ENCODE results near the gene ARF1.
A peak's percentile ranks its signal among the peaks of the same experiment; 100 is the strongest.

ARF1 gene

DNA sequence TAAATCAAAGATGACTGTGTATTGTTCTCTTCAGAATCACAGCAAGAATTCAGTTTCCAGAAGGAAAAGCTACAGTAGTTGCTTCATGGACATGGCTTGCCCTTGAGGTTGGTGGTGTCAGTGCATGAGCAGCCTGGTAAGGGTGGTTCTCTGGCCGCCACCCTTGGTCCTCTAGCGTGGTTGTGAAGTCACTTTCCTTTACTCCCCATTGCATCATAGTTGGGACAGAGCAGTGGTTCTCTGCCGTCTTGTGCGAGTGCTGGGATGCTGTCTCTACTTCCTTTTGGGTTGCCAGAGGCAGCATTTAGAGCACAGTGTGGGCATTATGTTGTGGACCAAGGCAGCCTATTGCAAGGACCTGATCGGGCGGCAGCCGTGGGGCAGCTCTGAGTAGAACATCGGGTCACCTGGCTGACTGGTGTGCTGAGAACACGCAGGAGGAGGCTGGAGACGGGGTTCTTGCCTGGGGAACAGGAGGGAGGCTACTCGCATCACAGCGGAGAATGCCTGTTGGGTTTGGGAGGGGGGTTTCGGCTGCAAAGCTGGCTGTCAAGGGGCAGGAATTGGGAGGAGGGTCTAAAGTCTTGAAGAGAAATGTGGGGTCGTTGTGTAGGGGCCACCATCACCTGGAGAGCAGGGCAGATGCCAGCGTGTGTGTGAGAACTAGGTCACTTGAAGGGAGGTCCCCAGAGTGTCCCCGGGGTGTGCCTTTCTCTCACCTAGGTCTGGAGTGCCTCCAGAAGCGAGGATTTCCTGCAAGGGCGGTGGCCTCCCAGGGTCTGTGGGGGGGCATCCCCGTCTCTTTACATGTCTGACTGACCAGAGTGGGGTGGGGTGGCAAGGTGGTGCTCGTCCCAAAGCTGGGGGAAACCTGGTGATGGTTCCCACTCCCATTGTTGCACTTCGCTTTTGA is 6.3 kb downstream of the ARF1 start:
- DNase-seq, result no peak

DNA sequence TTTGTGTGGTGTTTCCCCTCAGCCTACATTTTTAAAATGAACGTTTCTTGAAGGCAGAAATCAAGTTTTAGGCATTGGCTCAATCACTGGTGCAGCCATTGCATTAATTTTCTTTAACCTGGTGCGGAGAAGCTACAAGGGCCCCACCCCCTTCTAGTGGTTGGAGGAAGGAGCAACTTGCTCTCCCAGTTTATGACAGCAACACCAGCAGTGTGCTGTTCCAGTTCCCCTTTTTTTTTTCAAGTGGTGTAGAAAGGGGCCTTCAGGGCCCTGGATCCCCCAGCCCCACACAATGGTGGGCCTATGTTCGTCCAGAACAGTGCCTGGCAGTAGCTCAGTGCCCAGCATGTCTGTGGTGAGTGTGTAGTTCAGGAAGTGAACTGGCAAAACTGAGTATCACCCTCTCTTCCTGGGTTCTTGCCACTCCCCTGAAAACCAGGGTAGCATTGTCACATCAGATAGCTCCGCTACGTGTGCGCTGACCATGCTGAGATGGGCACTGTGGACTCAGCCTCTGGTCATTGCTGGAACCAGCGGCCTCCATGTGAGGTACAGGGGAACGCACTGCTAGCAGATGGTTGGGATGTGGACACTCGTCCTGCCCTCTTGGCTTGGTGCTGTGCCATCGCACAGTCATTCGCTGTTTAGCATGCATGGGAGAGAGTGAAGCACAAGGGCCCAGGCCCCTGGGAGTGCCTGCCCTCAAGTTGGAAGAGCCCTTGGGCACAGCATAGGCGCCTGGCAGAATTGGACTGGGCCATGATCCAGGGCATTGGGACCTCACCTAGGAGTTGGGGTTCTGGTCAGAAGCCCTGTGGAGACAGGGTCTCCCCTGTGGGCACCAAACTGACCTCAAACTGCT is 7.2 kb downstream of the ARF1 start:
- DNase-seq, result no peak

DNA sequence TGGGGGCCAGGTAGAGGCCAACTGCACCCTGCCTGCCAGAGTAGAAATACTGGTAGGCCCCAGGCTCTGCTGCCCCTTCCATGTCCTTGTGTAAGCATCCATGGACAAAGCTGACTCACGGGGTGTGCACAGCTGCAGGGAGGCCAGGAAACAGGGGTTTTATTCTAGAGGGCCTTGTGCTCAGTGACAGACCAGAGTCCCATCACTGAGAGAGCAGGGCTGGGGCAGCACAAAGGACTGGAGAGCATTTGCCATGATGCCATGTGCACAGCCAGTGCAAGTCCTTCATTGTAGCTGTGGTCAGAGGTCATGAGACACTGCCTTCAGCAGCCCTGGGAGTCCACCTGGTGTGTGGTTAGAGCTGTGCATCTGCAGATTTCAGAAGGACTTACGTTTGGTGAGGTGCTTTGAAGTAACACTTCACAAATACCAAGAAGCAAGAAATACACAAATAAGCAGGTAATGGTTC is 8.1 kb downstream of the ARF1 start:
- no peak for DNase-seq

DNA sequence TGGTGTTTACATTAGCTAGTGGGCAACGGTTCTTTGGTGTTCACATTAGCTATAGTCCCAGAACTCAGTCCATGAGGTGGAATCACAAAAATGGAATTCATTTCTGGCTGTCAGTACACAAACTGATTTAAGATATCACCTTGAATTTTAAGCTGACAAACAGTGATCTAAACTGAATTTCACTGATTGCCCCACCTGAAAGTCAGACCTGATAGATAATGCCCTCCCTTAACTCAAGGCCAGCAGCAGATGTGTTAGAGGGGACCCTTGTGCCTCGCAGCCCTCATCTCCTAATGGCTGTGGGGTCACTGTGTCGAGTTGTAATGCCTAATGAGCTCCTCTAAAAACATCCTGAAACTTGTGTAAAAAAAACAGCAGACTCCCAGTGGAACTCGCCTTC is 8.6 kb downstream of the ARF1 start:
- DNase-seq, result no peak

DNA sequence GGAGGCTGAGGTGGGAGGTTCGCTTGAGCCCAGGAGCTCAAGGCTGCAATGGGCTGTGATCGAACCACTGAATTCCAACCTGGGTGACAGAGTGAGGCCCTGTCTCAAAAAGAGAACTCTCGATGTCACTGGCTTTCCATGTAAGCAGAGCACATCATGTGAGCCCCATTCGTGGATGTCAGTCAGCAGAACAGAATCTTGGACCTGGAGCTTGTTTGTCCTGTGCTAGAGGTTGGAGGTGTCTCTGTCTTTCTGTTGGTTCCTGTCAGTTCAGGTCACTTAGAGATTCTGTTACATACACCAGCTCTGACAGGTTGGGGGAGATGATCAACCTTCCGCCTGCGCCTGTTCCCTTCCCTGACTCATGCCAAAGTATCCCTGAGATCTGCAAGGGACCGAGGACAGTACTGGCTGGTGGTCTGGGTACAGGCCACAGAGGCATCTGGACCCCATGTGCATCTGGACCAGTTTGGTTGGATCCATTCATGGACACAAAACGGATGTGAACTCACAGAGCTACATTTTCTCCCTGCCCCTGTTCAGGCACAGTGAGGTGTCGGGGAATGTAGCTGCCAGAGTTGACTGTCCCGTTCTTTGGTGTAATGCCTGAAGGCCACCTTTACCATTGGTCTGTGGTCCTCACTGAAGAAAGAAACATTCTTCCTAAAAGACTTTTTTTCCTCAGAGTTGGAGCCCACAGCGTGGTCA is 10.0 kb downstream of the ARF1 start:
- DNase-seq, result no peak

DNA sequence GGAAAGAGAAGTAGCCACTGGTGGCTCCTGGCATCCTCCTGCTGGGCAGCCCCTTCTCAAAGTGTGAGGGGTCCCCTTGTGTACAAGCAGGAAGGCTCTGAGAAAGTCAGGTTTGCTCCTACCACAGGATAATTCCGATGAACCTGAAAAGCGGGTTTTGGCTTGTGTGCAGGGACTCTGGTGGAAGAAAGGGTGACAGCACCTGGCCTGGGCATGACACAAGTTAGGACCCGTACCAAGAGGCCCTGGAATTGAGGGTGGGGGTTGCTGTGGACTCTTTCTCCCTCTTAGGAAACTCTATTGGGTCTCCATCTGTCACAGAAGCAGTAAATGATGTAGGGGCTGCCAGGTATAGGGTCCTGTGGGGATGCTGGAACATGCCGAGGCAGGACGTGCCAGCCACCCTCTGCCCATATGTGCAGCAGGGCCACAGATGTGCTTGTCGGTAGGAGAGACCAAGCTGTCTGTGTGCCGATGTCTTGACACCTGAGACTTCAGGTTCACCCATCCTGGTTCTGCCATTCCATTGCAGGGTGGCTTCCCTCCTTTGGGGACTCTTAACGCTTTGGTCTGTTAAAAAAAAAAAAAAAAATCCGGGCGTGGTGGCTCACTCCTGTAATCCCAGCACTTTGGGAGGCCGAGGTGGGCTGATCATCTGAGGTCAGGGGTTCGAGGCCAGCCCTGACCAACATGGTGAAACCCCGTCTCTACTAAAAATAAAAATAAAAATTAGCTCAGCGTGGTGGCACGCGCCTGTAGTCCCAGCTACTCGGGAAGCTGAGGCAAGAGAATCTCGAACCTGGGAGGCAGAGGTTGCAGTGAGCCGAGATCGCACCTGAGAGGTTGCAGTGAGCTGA is 10.8 kb downstream of the ARF1 start:
- DNase-seq, result no peak

DNA sequence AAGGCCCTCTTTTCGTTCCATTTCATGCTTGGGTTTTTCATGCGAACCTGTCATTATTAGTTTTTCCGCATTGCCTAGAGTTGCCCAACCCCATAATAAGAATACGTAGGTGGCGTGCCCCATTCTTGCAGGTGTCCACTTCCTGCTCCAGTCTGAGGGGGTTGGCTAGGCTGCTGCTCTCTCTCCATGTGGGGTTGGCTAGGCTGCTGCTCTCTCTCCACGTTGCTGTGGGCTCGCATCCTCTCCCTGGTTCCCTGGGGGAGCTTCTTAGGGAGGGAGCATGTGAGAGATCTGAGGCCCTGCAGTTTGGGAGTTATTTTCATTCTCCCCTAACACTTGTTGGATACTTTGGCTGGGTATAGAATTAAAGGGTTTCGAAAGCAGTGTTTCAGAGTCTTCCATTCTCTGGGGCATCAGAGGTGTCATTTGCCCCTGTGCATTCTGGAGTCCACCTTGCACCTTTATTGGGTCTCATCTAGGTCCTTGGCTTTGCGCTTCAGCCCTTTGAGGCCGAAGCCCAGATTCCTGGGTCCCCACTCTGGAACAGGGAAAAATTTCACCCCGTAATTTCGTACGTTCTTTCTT is 12.0 kb downstream of the ARF1 start:
- no peak for DNase-seq

DNA sequence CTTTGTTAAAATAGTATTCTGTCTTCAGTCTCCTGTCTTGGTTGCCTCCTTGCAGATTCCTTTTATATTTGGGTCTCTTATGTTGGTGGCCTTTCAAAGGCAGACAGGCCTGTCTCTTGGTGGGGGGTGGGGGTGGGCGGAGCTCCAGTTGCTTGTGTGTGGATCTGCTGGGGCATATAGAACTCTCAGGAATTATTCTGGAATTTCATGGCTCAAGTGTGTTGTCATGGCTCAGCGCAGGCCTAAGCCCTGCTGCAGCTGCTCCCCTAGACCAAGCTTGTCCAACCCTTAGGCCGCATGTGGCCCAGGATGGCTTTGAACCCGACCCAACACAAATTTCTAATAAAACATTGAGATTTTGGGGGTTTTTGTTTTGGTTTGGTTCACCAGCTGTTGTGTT is 12.7 kb downstream of the ARF1 start:
- DNase-seq, result no peak

DNA sequence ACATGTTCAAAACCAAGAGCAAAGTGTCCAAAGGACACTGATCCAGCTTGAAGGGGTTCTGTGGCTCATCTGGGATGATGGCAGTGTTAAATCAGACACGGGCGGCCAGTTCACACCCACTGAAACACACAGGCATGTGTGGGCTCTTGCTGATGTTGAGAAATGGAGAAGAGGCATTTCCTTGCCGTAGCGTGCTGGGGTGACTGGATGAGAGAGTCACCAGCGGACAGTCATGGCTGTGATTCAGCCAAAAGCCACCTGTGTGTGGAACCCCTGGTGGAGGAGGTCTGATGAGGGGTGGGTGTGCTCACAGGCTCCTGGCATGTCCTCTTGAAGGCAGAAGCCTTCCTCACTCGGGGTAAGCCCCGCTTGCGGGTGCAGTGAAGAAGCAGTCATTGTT is 13.4 kb downstream of the ARF1 start:
- no peak for DNase-seq

DNA sequence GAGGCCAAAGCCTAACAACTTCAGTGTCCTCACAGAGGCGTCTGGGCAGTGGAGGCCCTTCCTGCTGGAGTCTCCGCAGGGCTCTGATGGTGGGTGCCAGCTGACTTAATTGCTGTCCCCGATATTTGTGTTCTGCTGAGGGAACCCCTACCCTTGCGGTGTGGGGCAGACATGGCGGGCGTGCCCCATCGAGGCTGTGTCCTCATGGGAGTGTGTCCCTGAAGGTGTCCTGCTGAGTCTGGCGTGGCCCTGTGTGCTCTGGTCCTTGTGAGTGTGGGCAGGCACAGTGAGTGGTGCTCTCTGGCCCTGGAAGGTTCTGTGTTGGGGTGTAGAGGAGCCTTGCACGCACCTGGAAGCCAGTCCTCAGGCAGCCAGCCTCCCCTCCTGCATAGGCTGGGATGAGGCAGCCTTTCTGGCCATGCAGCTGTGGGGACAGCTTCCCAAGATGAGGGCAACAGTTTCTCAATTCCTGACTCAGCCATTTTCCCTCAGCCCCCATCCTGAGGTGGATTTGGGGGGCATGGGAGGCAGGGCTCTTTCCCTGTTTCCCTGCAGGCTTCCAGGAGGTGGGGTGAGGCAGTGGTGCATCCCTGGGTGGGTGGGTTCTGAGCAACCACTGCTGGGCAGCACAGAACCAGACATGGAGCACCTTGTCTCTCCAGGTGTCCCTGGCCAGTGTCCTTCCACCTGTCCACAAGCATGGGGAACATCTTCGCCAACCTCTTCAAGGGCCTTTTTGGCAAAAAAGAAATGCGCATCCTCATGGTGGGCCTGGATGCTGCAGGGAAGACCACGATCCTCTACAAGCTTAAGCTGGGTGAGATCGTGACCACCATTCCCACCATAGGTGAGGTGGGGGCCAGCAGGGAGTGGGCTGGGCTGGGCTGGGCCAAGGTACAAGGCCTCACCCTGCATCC is 14.2 kb downstream of the ARF1 start:
- no peak for DNase-seq

DNA sequence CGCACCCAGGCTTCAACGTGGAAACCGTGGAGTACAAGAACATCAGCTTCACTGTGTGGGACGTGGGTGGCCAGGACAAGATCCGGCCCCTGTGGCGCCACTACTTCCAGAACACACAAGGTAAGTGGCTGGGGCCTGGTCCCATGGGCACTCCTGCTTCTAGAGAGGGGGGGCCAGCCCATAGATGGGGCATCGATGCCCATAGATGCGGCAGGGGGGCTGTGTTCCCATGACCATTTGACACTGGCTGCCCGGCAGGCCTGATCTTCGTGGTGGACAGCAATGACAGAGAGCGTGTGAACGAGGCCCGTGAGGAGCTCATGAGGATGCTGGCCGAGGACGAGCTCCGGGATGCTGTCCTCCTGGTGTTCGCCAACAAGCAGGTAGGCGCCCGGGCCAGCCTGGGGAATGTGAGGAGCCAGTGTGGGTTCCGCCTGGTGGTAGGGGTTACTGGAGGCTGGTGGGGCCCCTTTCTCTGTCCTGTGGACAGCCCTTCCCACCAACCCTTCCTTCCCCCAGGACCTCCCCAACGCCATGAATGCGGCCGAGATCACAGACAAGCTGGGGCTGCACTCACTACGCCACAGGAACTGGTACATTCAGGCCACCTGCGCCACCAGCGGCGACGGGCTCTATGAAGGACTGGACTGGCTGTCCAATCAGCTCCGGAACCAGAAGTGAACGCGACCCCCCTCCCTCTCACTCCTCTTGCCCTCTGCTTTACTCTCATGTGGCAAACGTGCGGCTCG is 15.0 kb downstream of the ARF1 start:
- DNase-seq, result no peak

DNA sequence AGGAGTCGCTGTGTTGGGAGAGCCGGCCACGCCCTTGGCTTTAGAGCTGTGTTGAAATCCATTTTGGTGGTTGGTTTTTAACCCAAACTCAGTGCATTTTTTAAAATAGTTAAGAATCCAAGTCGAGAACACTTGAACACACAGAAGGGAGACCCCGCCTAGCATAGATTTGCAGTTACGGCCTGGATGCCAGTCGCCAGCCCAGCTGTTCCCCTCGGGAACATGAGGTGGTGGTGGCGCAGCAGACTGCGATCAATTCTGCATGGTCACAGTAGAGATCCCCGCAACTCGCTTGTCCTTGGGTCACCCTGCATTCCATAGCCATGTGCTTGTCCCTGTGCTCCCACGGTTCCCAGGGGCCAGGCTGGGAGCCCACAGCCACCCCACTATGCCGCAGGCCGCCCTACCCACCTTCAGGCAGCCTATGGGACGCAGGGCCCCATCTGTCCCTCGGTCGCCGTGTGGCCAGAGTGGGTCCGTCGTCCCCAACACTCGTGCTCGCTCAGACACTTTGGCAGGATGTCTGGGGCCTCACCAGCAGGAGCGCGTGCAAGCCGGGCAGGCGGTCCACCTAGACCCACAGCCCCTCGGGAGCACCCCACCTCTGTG is 15.9 kb downstream of the ARF1 start:
- DNase-seq, result no peak

DNA sequence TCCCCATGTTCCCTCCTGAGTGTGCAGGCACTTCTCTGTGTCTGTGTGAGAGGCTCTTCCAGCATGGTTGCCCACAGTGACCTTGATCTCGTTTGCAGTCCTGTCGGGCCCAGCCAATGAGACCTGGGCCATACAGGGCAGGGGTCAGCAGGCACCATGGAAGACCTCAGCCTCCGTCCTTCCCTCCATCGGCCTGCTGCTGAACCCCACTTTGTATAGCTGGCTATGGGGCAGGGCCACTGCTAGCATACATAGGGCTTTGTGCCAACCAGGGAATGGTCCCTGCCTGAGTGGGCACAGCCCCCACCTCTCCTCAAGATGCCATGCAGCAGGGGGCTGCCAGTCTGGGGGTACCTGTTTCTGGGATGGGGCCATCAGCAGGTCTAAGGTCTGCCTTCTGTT is 16.8 kb downstream of the ARF1 start:
- DNase-seq, result no peak

DNA sequence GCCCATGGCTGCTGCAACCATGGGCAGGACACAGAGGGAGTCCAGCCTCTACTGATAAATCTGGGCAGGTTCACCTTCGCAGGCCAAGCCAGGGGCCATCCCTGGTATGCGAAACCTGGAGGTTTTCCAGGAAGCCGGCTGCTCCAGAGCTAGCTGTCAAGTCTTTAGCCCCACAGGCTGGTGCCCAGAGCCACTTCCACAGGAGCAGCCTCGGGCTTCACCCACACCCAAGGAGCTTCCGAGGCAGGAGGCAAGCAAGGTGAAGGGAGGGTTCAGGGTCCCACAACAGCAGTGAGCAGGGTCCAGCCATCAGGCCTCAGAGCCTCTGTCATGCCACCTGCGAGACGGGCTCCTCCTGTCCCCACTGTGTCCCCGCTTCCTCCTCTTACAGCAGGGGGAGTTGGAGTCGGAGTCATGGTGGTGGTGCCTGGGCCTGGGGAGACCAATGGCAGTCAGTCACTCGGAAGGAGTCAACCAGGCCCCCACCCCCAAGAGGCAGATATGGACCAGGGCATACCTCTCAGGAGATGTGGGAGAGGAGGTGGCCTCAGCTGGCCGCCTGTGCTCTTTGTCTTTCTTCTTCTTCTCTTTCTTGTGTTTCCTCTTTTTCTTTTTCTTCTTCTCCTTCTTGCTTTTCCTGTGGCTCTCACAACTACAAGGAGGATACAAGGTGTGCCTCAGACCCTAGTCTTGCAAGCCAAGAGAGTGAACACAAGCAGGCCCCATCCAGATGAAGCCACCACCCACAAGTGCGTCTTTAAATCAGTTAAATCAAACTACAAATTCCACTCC is 18.5 kb downstream of the ARF1 start:
- no peak for DNase-seq

DNA sequence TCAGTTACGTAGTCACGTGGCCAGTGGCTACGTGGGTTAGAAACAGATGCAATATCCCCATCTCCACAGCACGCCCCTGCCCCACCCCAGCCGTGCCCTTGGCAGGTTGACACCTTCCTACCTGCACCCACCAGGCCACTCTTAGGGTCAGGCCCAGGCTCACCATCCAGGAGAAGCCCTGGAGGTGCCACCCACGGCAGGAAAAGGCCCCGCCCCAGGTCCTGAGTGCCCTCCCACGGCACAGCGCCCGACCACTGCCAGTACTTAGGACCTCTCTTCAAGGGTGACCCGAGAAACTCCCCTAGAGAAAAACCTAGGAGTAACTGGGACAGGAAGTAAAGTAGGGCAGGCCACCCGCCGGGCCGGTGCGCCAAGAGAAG is 19.1 kb downstream of the ARF1 start:
- DNase-seq, result no peak

DNA sequence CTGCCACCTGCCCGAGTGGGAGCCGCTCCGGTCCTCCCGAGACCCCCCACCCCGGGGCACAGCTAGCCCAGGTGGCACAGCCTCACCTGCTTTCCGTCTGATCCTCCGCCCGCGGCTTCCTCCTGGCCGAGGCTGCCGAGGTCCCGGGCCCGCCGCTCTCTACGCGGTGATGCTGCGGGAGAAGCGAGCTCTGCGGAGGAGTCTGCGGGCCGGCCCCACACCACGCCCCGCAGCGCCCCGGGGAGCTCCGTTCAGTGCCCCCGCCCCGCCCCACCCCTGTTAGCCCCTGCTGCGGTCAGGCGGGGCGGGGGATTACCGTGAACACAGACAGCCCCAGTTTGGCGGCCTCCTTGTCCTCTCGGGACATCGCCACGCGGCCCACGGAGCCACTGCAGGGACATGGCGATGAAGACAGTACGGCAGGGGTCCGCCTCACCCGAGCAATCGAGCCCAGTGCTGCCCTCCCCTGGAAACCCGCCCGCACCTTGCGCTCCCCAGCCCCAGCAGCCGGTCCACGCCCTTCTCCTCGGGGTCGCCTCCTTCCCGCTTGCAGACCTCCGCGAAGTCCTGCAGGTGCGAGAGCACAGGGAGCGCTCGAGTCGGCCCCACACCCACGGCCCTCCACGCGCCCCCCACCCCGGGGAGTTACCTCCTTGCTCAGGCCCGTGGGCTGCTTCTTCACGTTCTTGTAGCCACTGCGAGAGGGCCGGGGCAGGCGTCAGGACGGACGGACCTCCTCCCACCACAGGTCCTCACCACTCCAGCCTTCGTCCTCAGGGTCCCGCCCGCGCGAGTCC is 19.7 kb downstream of the ARF1 start:
- DNase-seq, result no peak

DNA sequence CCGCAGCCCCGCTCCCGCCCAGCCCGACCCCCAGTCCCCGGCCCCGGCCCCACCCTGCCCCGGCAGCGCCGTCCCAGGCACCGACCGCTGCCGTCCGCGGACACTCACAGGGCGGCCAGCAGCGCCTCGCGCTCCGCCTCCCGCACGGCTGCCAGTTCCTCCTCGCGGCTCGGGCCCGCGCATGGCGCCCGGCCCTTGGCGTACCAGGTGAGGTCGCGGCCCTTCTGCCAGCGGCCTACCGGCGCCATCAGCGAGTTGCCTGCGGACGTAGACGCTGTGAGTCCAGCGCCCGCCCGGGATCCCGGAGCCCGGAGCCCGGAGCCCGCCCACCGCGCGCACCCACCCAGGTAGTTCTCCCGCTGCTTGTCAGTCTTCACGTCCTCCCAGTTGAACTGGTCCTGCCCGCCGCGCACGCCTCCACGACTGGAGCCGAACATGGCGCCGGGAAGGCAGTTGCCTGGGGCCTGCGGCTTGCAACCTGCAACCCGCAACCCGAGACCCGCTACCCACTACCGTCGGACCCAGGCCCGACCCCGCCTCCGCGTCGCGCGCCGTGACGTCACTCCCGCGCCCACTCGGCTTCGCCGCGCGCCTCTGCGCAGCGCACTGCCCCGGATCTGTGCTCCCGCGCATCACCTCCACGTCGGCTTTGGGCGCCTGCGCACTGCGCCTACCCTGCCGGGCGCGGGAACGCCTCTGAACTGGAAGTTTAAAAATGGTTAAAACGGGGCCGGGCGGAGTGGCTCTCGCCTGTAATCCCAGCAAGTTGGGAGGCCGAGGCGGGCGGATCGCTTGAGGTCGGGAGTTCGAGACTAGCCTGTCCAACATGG is 20.5 kb downstream of the ARF1 start, which contains the start of gene C1orf35:
C1orf35 (minus strand) TSS at position 535 of the 830 bp plus-strand sequence; CDS start at position 437, 98 bp downstream.
- peak; percentile 99 for DNase-seq
